Activated CD4-positive, alpha-beta T cell treated with anti-CD3 and anti-CD28 coated beads for 36 hours (primary cell): ENCODE data around the gene RBFOX2. TPM values are rescaled to one million over a fixed set of nuclear protein-coding genes. Genes with fewer than 3 reads are reported as not detected.

Experiments used
- ATAC-seq: fragments of 200-7000 bp; cut with Tn5 transposase; one replicate; pipeline ENCODE4 v1.10.0; 2021; ENCODE audit warnings: mild to moderate bottlenecking, moderate library complexity
- CTCF ChIA-PET: fragments of 350-600 bp; sonication (Branson Sonifier 250); formaldehyde crosslinking; loops from one replicate; lab custom pipeline; 2021; ENCODE audit warnings: antibody characterized with exemption; lab: Charles Lee
- POLR2A ChIA-PET: fragments of 350-600 bp; sonication (Branson Sonifier 250); formaldehyde crosslinking; loops from one replicate; lab custom pipeline; 2021; ENCODE audit warnings: antibody characterized with exemption, inconsistent platforms; lab: Charles Lee
- DNase-seq: peaks from one replicate; pipeline ENCODE4 v3.0.0-alpha.2; 2020
- H3K27ac Mint-ChIP-seq: one replicate; pipeline ENCODE4 v1.8.0; 2021; ENCODE audit warnings: mixed read lengths
- H3K27me3 Mint-ChIP-seq: one replicate; pipeline ENCODE4 v1.8.0; 2021; ENCODE audit warnings: mixed read lengths
- H3K36me3 Mint-ChIP-seq: one replicate; pipeline ENCODE4 v1.8.0; 2021; ENCODE audit warnings: low read depth, mixed read lengths
- H3K4me1 Mint-ChIP-seq: one replicate; pipeline ENCODE4 v1.8.0; 2021; ENCODE audit warnings: mixed read lengths
- H3K4me3 Mint-ChIP-seq: one replicate; pipeline ENCODE4 v1.8.0; 2021; ENCODE audit warnings: mild to moderate bottlenecking, moderate library complexity, mixed read lengths
- H3K9me3 Mint-ChIP-seq: one replicate; pipeline ENCODE4 v1.8.0; 2021; ENCODE audit warnings: low read depth, mixed read lengths
- intact Hi-C, 2 experiments: fragments of 100-400 bp; cut with DNase I in 1 of 2; cut with micrococcal nuclease in 1 of 2; formaldehyde crosslinking; loops; one replicate each; pipeline versions ENCODE4 v1.14.2 to v1.15.1; 2022 to 2024; cut with DNase I, micrococcal nuclease
- total RNA-seq, 2 experiments: library from RNA; stranded (reverse); gene quantifications; one replicate each; pipeline ENCODE4 v1.2.3, GENCODE V29; 2021

The RBFOX2 gene
- total RNA-seq, 2 experiments from 2014 or later: 6.9 to 7.7 TPM

- Mint-ChIP-seq H3K27me3 (no peaks in the 10 kb centered on the region), H3K9me3 (no peaks in the 10 kb centered on the region), H3K27ac (no peak overlapping the region), H3K36me3 (no peaks in the 10 kb centered on the region), H3K4me1 (no peaks in the 10 kb centered on the region), H3K4me3 (no peak overlapping the region)
- intact Hi-C loops: loop anchor here in 1 of 2 experiments (10.0 kb wide), 1 partner anchor 59 kb away; no protein-coding TSS in a partner anchor
- CTCF ChIA-PET: no interaction called here
- POLR2A ChIA-PET: no interaction called here
- DNase-seq (no peak), ATAC-seq (no peak)
These were observed 55.2 kb downstream of the RBFOX2 start for GRCh38 chr22:35973388-35973787.

- Mint-ChIP-seq H3K27me3 (no peaks in the 10 kb centered on the region), H3K27ac (no peak overlapping the region), H3K9me3 (no peaks in the 10 kb centered on the region), H3K4me3 (no peak overlapping the region), H3K4me1 (no peaks in the 10 kb centered on the region), H3K36me3 (no peaks in the 10 kb centered on the region)
- DNase-seq (no peak), ATAC-seq (no peak)
- POLR2A ChIA-PET: no interaction called here
- CTCF ChIA-PET: no interaction called here
- intact Hi-C loops: loop anchor here in 1 of 2 experiments (10.0 kb wide), 1 partner anchor 58 kb away; no protein-coding TSS in a partner anchor
These were observed 56.1 kb downstream of the RBFOX2 start for GRCh38 chr22:35972559-35972958.

- ChIA-PET POLR2A (no interaction called here), CTCF (interaction anchor here (0.7 to 2.3 kb wide), 3 partner anchors 14 to 345 kb away, joined by 4 to 6 read pairs (median 5); no protein-coding TSS in a partner anchor)
- H3K36me3 Mint-ChIP-seq: no peaks in the 10 kb centered on the region
- no peak for DNase-seq
- H3K27me3 Mint-ChIP-seq: no peaks in the 10 kb centered on the region
- H3K27ac Mint-ChIP-seq: no peak overlapping the region
- intact Hi-C loops: loop anchor here in 1 of 2 experiments (10.0 kb wide), 1 partner anchor 57 kb away; no protein-coding TSS in a partner anchor
- H3K4me3 Mint-ChIP-seq: no peak overlapping the region
- no peaks in the 10 kb centered on the region for H3K4me1 Mint-ChIP-seq
- ATAC-seq: no peak
- H3K9me3 Mint-ChIP-seq: no peaks in the 10 kb centered on the region
These were observed 57.0 kb downstream of the RBFOX2 start for GRCh38 chr22:35971456-35972119.

- H3K27ac Mint-ChIP-seq: no peak overlapping the region
- H3K4me1 Mint-ChIP-seq: no peaks in the 10 kb centered on the region
- intact Hi-C loops: loop anchor here in 1 of 2 experiments (10.0 kb wide), 1 partner anchor 56 kb away; no protein-coding TSS in a partner anchor
- POLR2A ChIA-PET: no interaction called here
- H3K27me3 Mint-ChIP-seq: no peaks in the 10 kb centered on the region
- DNase-seq: no peak
- H3K9me3 Mint-ChIP-seq: no peaks in the 10 kb centered on the region
- H3K4me3 Mint-ChIP-seq: no peak overlapping the region
- CTCF ChIA-PET: interaction anchor here (1.5 to 2.3 kb wide), 2 partner anchors 94 to 141 kb away, joined by 3 to 6 read pairs; no protein-coding TSS in a partner anchor
- no peaks in the 10 kb centered on the region for H3K36me3 Mint-ChIP-seq
- no peak for ATAC-seq
These were observed 57.8 kb downstream of the RBFOX2 start for GRCh38 chr22:35970616-35971455.

- Mint-ChIP-seq H3K36me3 (no peaks in the 10 kb centered on the region), H3K4me1 (no peaks in the 10 kb centered on the region), H3K27me3 (no peaks in the 10 kb centered on the region), H3K27ac (no peak overlapping the region), H3K4me3 (no peak overlapping the region), H3K9me3 (no peaks in the 10 kb centered on the region)
- ChIA-PET CTCF (interaction anchor here (0.6 to 3.5 kb wide), 3 partner anchors 99 to 296 kb away, joined by 3 to 12 read pairs (median 3); no protein-coding TSS in a partner anchor), POLR2A (no interaction called here)
- DNase-seq (no peak), ATAC-seq (no peak)
- intact Hi-C loops: no loop called here
These were observed 61.6 kb downstream of the RBFOX2 start for GRCh38 chr22:35967046-35967397.

- ChIA-PET POLR2A (no interaction called here), CTCF (interaction anchor here (0.6 to 3.5 kb wide), 4 partner anchors 9 to 295 kb away, joined by 3 to 12 read pairs (median 4); no protein-coding TSS in a partner anchor)
- Mint-ChIP-seq H3K27me3 (no peaks in the 10 kb centered on the region), H3K36me3 (no peaks in the 10 kb centered on the region), H3K4me1 (no peaks in the 10 kb centered on the region), H3K4me3 (no peak overlapping the region), H3K27ac (no peak overlapping the region), H3K9me3 (no peaks in the 10 kb centered on the region)
- intact Hi-C loops: no loop called here
- DNase-seq (no peak), ATAC-seq (no peak)
These were observed 62.1 kb downstream of the RBFOX2 start for GRCh38 chr22:35966314-35967045.

GRCh38 chr22:35963237-35963810, 65.3 kb downstream of the RBFOX2 start:
- ChIA-PET CTCF (interaction anchor here (0.6 to 1.0 kb wide), 2 partner anchors 13 to 50 kb away, joined by 3 read pairs; no protein-coding TSS in a partner anchor), POLR2A (no interaction called here)

GRCh38 chr22:35961480-35962295, 66.9 kb downstream of the RBFOX2 start:
- DNase-seq: no peak
- H3K4me3 Mint-ChIP-seq: no peak overlapping the region
- H3K9me3 Mint-ChIP-seq: no peaks in the 10 kb centered on the region
- no peak for ATAC-seq
- POLR2A ChIA-PET: no interaction called here
- H3K27ac Mint-ChIP-seq: no peak overlapping the region
- H3K36me3 Mint-ChIP-seq: no peaks in the 10 kb centered on the region
- no peaks in the 10 kb centered on the region for H3K27me3 Mint-ChIP-seq
- intact Hi-C loops: no loop called here
- CTCF ChIA-PET: interaction anchor here (0.8 kb wide), 1 partner anchor 21 kb away, joined by 3 read pairs; no protein-coding TSS in a partner anchor
- H3K4me1 Mint-ChIP-seq: no peaks in the 10 kb centered on the region

More at GRCh38 chr22:35963237-35963810, 65.3 kb downstream of the RBFOX2 start:
- H3K36me3 Mint-ChIP-seq: no peaks in the 10 kb centered on the region
- intact Hi-C loops: no loop called here
- H3K4me3 Mint-ChIP-seq: no peak overlapping the region
- DNase-seq (no peak), ATAC-seq (no peak)
- no peaks in the 10 kb centered on the region for H3K4me1 Mint-ChIP-seq
- H3K27me3 Mint-ChIP-seq: no peaks in the 10 kb centered on the region
- H3K27ac Mint-ChIP-seq: no peak overlapping the region
- H3K9me3 Mint-ChIP-seq: no peaks in the 10 kb centered on the region

GRCh38 chr22:35960854-35961253, 67.8 kb downstream of the RBFOX2 start:
- no peak overlapping the region for H3K27ac Mint-ChIP-seq
- no peaks in the 10 kb centered on the region for H3K4me1 Mint-ChIP-seq
- POLR2A ChIA-PET: no interaction called here
- no peaks in the 10 kb centered on the region for H3K9me3 Mint-ChIP-seq
- CTCF ChIA-PET: no interaction called here
- DNase-seq: no peak
- no peak for ATAC-seq
- H3K27me3 Mint-ChIP-seq: no peaks in the 10 kb centered on the region
- H3K4me3 Mint-ChIP-seq: no peak overlapping the region
- intact Hi-C loops: no loop called here
- H3K36me3 Mint-ChIP-seq: no peaks in the 10 kb centered on the region

- ChIA-PET POLR2A (no interaction called here), CTCF (interaction anchor here (0.7 to 1.3 kb wide), 2 partner anchors 9 to 106 kb away, joined by 3 to 4 read pairs; no protein-coding TSS in a partner anchor)
- Mint-ChIP-seq H3K4me3 (no peak overlapping the region), H3K4me1 (no peaks in the 10 kb centered on the region), H3K9me3 (no peaks in the 10 kb centered on the region), H3K36me3 (no peaks in the 10 kb centered on the region), H3K27me3 (no peaks in the 10 kb centered on the region), H3K27ac (no peak overlapping the region)
- DNase-seq (no peak), ATAC-seq (no peak)
- intact Hi-C loops: no loop called here
These were observed 69.4 kb downstream of the RBFOX2 start for GRCh38 chr22:35959121-35959800.
